Left lung (tissue), 10 donors: ENCODE results near the gene ZNF398. TPM values are rescaled to one million over a fixed set of nuclear protein-coding genes. Genes with fewer than 3 reads are reported as not detected.
A peak's percentile ranks its signal among the peaks of the same experiment; 100 is the strongest.

Experiments
- ATAC-seq: fragments of 200-7000 bp; cut with Tn5 transposase; one replicate; pipeline ENCODE4 v1.9.1; 2020; ENCODE audit warnings: moderate library complexity
- DNase-seq, 4 donors: peaks; one replicate each; pipeline ENCODE4 v3.0.0-alpha.2; 2013 to 2020
- H3K27ac ChIP-seq, 2 donors: fragments of 200-600 bp; sonication (generic) in 1 of 2; one replicate each; pipeline versions ENCODE4 v1.5.0 to v1.8.0; 2020 to 2021
- H3K27me3 ChIP-seq, 2 donors: fragments of 200-600 bp; sonication (generic) in 1 of 2; one replicate each; pipeline versions ENCODE4 v1.5.0 to v1.8.0; 2020 to 2021
- H3K36me3 ChIP-seq, 2 donors: fragments of 200-600 bp; sonication (generic) in 1 of 2; one replicate each; pipeline versions ENCODE4 v1.5.0 to v1.8.0; 2020 to 2021
- H3K4me1 ChIP-seq, 2 donors: fragments of 200-600 bp; one replicate each; pipeline ENCODE4 v1.8.0; 2021
- H3K4me3 ChIP-seq, 2 donors: fragments of 200-600 bp; sonication (generic) in 1 of 2; one replicate each; pipeline versions ENCODE4 v1.5.0 to v1.8.0; 2020 to 2021; ENCODE audit warnings: mild to moderate bottlenecking in 1 of 2
- H3K9me3 ChIP-seq, 2 donors: fragments of 200-600 bp; sonication (generic) in 1 of 2; one replicate each; pipeline versions ENCODE4 v1.5.0 to v1.8.0; 2020 to 2021
- intact Hi-C, 2 donors: fragments of 100-400 bp; cut with DNase I; formaldehyde crosslinking; loops; one replicate each; pipeline versions ENCODE4 v1.11.2 to v1.14.2; 2022
- polyA plus RNA-seq, 6 donors: library from polyadenylated mRNA; unstranded; fragments of 120-200 nt; gene quantifications; one replicate each; pipeline ENCODE4 v1.2.1, GENCODE V29; 2013; ENCODE audit not compliant: insufficient read length in 6 of 6
- total RNA-seq, 2 donors: library from RNA; stranded (reverse); fragmentation: NEBNext Ultra II Directional; extraction: Animal tissue kit (Norgen Biotek cat#: 25700); gene quantifications; one replicate each; pipeline ENCODE4 v1.2.1, GENCODE V29; 2021
- TF ChIP-seq, protein P1 (sequence below), 2 donors: fragments of 200-600 bp; sonication (generic) in 1 of 2; IDR thresholded peaks; one replicate each; pipeline versions ENCODE4 v1.5.0 to v1.8.0; 2021; ENCODE audit warnings: antibody characterized with exemption in 2 of 2
- donor health status: DM: no; HTN: yes; CAD: no.
- donor health status: DM: no; HTN: no; CAD: no.

Gene ZNF398
- total and polyA plus RNA-seq, 8 donors: 11.2 to 15.6 (median 13.1) TPM

GRCh38 chr7:149196151-149196704 lies 49.0 kb downstream of the ZNF398 start:
- Histone ChIP-seq H3K4me1 (peaks cover 10 to 25% of the 10 kb centered on the region in 2 donors), H3K9me3 (no peaks in the 10 kb centered on the region), H3K27me3 (no peaks in the 10 kb centered on the region), H3K36me3 (peaks cover 0 to 34% of the 10 kb centered on the region in 2 donors), H3K27ac (peak overlapping the region; percentile 85 to 92), H3K4me3 (peak overlapping the region; percentile 76 to 86)
- DNase-seq (no peak), ATAC-seq (no peak)
- intact Hi-C loops: no loop called here
- TF ChIP-seq, protein P1, sequence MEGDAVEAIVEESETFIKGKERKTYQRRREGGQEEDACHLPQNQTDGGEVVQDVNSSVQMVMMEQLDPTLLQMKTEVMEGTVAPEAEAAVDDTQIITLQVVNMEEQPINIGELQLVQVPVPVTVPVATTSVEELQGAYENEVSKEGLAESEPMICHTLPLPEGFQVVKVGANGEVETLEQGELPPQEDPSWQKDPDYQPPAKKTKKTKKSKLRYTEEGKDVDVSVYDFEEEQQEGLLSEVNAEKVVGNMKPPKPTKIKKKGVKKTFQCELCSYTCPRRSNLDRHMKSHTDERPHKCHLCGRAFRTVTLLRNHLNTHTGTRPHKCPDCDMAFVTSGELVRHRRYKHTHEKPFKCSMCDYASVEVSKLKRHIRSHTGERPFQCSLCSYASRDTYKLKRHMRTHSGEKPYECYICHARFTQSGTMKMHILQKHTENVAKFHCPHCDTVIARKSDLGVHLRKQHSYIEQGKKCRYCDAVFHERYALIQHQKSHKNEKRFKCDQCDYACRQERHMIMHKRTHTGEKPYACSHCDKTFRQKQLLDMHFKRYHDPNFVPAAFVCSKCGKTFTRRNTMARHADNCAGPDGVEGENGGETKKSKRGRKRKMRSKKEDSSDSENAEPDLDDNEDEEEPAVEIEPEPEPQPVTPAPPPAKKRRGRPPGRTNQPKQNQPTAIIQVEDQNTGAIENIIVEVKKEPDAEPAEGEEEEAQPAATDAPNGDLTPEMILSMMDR (IDR thresholded peaks at IDR 0.05): no peak

- H3K9me3 ChIP-seq: no peaks in the 10 kb centered on the region
- intact Hi-C loops: no loop called here
- ATAC-seq (peak; percentile 16), DNase-seq (no peak)
- H3K4me3 ChIP-seq: peak overlapping the region; percentile 76 to 86
- TF ChIP-seq, protein P1 (IDR thresholded peaks at IDR 0.05): no peak
- peaks cover 0 to 39% of the 10 kb centered on the region in 2 donors for H3K36me3 ChIP-seq
- H3K27me3 ChIP-seq: no peaks in the 10 kb centered on the region
- peak overlapping the region in 1 of 2 donors; percentile 92 for H3K27ac ChIP-seq
- H3K4me1 ChIP-seq: peaks cover 10 to 25% of the 10 kb centered on the region in 2 donors
Measured at GRCh38 chr7:149196705-149197171, 49.5 kb downstream of the ZNF398 start.

GRCh38 chr7:149197675-149198074 lies 50.4 kb downstream of the ZNF398 start:
- Histone ChIP-seq H3K4me1 (peaks cover 10 to 25% of the 10 kb centered on the region in 2 donors), H3K9me3 (no peaks in the 10 kb centered on the region), H3K36me3 (peaks cover 0 to 49% of the 10 kb centered on the region in 2 donors), H3K4me3 (no peak overlapping the region), H3K27ac (no peak overlapping the region), H3K27me3 (no peaks in the 10 kb centered on the region)
- intact Hi-C loops: no loop called here
- DNase-seq (no peak), ATAC-seq (no peak)
- TF ChIP-seq, protein P1 (IDR thresholded peaks at IDR 0.05): no peak

DNA sequence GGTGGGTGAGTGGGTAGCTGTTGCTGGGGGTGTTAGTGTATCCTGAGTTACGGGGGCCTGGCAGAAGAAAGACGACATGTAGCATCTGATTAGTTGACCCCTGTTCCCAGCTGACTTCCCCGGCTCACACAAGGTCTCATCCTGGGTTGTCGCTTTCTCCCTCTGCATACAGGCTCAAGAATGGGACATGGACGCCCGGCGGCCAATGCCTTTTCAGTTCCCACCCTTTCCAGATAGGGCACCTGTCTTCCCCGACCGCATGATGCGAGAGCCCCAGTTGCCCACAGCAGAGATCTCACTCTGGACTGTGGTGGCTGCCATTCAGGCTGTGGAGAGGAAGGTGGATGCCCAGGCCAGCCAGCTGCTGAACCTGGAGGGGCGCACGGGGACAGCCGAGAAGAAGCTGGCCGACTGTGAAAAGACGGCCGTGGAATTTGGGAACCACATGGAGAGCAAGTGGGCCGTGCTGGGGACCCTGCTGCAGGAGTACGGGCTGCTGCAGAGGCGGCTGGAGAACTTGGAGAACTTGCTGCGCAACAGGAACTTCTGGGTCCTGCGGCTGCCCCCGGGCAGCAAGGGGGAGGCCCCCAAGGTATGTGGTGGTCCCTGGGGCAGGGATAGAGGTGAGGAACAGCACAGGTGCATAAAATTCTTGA lies 51.0 kb downstream of the ZNF398 start:
- no peaks in the 10 kb centered on the region for H3K9me3 ChIP-seq
- intact Hi-C loops: no loop called here
- no peak overlapping the region for H3K27ac ChIP-seq
- peaks cover 0 to 55% of the 10 kb centered on the region in 2 donors for H3K36me3 ChIP-seq
- ATAC-seq (no peak), DNase-seq (no peak)
- peaks cover 10 to 25% of the 10 kb centered on the region in 2 donors for H3K4me1 ChIP-seq
- H3K4me3 ChIP-seq: no peak overlapping the region
- no peaks in the 10 kb centered on the region for H3K27me3 ChIP-seq
- TF ChIP-seq, protein P1 (IDR thresholded peaks at IDR 0.05): no peak

- ATAC-seq (no peak), DNase-seq (no peak)
- Histone ChIP-seq H3K9me3 (no peaks in the 10 kb centered on the region), H3K27ac (no peak overlapping the region), H3K4me1 (peaks cover 10 to 25% of the 10 kb centered on the region in 2 donors), H3K36me3 (peaks cover 0 to 66% of the 10 kb centered on the region in 2 donors), H3K27me3 (no peaks in the 10 kb centered on the region), H3K4me3 (no peak overlapping the region)
- intact Hi-C loops: no loop called here
- TF ChIP-seq, protein P1 (IDR thresholded peaks at IDR 0.05): no peak
Measured at GRCh38 chr7:149199234-149199995, 52.2 kb downstream of the ZNF398 start.
